ENCODE results near the gene DUSP8. TPM values are rescaled to one million over a fixed set of nuclear protein-coding genes. Genes with fewer than 3 reads are reported as not detected.

The DUSP8 gene
- total and polyA plus RNA-seq, 4 donors = 2.0 to 17.0 (median 6.3) TPM

DNA sequence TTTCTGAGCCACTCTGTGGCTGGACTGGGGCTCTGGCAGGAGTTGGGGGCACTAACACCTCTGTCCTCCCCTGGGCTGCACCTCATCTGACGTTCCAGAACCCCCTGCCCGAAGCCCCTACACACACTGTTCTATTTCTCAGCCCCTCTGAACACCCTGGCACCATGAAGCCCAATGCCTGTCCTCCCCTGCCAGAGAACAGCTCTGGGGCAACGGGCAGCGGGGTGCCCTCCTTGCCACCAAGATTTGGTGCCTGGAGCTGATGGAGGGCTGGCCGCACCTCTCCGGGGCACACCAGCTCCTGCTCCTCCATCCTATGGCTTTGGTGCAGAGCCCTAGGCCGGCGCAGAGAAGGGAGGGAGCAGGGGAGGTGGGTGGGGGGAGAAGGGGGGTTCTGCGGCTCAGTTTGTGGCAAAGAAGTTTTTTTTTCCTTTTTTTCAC is 16.3 kb downstream of the DUSP8 start:
- H3K9me3 ChIP-seq (ENCODE audit: control insufficient read depth in 4 of 4, insufficient read depth in 3 of 4, low read length in 3 of 4) = no peaks in the 10 kb centered on the region
- no peak overlapping the region for H3K27ac ChIP-seq (ENCODE audit: low read depth in 1 of 2, low read length in 1 of 2)
- no peak overlapping the region for H3K4me3 ChIP-seq
- 69 to 83% methylated on average over 9 of the region's 9 CpGs for WGBS, 2 donors
- no peak overlapping the region for H3K9ac ChIP-seq (ENCODE audit: insufficient read depth in 1 of 2, low read length in 2 of 2)
- no peak for DNase-seq
- H3K36me3 ChIP-seq (ENCODE audit: control insufficient read depth in 4 of 4, insufficient read depth in 4 of 4, low read length in 4 of 4) = peaks cover 0 to 17% (median 2%) of the 10 kb centered on the region in 4 donors
- TF ChIP-seq, protein P1, sequence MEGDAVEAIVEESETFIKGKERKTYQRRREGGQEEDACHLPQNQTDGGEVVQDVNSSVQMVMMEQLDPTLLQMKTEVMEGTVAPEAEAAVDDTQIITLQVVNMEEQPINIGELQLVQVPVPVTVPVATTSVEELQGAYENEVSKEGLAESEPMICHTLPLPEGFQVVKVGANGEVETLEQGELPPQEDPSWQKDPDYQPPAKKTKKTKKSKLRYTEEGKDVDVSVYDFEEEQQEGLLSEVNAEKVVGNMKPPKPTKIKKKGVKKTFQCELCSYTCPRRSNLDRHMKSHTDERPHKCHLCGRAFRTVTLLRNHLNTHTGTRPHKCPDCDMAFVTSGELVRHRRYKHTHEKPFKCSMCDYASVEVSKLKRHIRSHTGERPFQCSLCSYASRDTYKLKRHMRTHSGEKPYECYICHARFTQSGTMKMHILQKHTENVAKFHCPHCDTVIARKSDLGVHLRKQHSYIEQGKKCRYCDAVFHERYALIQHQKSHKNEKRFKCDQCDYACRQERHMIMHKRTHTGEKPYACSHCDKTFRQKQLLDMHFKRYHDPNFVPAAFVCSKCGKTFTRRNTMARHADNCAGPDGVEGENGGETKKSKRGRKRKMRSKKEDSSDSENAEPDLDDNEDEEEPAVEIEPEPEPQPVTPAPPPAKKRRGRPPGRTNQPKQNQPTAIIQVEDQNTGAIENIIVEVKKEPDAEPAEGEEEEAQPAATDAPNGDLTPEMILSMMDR (IDR thresholded peaks at IDR 0.05; ENCODE audit: control extremely low read depth, extremely low read depth) = no peak
- ATAC-seq (ENCODE audit: insufficient read depth, low FRiP score) = no peak
- H3K4me1 ChIP-seq (ENCODE audit: control insufficient read depth in 5 of 5, insufficient read depth in 5 of 5, low read length in 5 of 5) = peaks cover 0 to 24% (median 16%) of the 10 kb centered on the region in 5 donors
- H3K27me3 ChIP-seq (ENCODE audit: control insufficient read depth in 3 of 3, insufficient read depth in 3 of 3, low read length in 2 of 3) = peaks cover 5 to 15% (median 10%) of the 10 kb centered on the region in 3 donors

DNA sequence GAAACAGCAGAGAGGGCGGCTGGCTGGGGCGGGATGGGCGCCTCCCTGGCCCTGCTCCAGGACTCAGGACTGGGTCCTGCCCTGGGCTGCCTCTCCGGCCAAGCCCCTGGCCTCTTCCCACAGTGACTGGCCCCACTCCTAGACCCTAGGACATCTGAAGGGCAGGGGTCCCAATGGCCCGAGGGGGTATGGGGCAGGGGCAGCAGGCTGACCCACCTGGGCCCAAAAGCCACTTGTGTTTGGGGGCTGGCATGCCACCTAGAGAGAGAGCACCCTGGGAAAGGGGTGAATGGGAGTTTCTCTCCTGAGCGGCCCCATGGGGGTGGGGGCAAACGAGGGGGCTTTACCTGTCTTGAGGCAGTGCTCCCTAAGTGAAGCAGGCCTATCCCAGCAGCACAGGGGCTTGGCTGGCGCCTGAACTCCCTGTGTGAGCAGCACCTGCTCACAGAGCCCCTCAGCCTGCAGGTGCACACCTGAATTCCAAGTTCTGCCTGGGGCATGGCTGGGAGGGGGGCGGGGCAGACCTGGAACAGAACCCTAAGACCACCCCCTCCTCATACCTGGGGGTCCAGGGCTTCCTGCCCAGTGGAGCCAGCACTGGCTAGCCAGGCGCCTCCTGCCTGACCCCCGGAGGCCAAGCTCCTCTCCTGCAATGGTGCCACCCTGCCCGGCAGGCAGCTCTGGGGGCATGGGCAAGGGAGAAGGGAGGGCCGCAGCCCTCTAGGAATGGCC is 16.9 kb downstream of the DUSP8 start:
- H3K27ac ChIP-seq (ENCODE audit: low read depth in 1 of 2, low read length in 1 of 2) = no peak overlapping the region

DNA sequence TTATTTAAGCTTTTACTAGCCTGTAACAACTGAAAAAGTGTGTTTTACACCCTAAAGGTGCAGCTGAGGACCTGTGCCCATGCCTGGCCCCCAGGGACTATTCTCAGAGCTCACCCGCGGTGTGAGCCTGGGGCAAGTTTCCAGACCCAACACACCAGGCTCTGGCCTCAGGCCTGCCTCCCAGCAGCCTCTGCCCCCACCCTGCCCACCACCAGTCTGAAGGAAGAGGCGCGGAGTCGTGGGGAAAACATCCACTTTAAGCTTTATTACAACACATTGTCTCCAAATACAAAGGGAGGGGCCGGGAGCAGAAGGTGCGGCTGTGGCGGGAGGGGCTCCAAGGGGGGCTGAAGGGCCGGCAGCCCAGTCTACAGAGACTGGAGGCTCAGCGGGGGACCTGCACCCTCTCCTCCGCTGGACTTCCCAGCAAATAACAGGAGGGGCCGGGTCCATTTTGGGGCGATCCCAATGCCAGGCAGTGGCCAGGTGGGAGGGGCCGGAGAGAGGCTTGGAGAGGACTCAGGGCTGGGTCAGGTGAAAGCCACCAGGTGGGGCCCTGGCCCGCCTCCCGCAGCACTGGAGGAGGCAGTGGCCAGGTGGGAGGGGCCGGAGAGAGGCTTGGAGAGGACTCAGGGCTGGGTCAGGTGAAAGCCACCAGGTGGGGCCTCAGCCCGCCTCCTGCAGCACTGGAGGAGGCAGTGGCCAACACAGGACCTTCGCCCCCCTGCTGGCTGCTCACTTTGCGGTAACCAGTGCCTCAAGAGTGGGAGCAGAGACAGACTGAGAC is 18.1 kb downstream of the DUSP8 start:
- Histone ChIP-seq H3K4me3 (no peak overlapping the region), H3K27me3 (ENCODE audit: control insufficient read depth in 3 of 3, insufficient read depth in 3 of 3, low read length in 2 of 3) (peaks cover 5 to 22% (median 14%) of the 10 kb centered on the region in 3 donors), H3K9me3 (ENCODE audit: control insufficient read depth in 4 of 4, insufficient read depth in 3 of 4, low read length in 3 of 4) (no peaks in the 10 kb centered on the region), H3K27ac (ENCODE audit: low read depth in 1 of 2, low read length in 1 of 2) (peak overlapping the region in 1 of 2 donors; percentile 40), H3K36me3 (ENCODE audit: control insufficient read depth in 4 of 4, insufficient read depth in 4 of 4, low read length in 4 of 4) (peaks cover 0 to 14% (median 2%) of the 10 kb centered on the region in 4 donors), H3K9ac (ENCODE audit: insufficient read depth in 1 of 2, low read length in 2 of 2) (no peak overlapping the region), H3K4me1 (ENCODE audit: control insufficient read depth in 5 of 5, insufficient read depth in 5 of 5, low read length in 5 of 5) (peaks cover 0 to 18% (median 8%) of the 10 kb centered on the region in 5 donors)
- DNase-seq (no peak), ATAC-seq (ENCODE audit: insufficient read depth, low FRiP score) (peak; percentile 78)
- 54 to 59% methylated on average over 16 to 20 of the region's 20 CpGs for WGBS, 2 donors
- TF ChIP-seq, protein P1 (IDR thresholded peaks at IDR 0.05; ENCODE audit: control extremely low read depth, extremely low read depth) = no peak

More for the DNA sequence above, 16.9 kb downstream of the DUSP8 start:
- Histone ChIP-seq H3K4me1 (ENCODE audit: control insufficient read depth in 5 of 5, insufficient read depth in 5 of 5, low read length in 5 of 5) (peaks cover 0 to 24% (median 16%) of the 10 kb centered on the region in 5 donors), H3K36me3 (ENCODE audit: control insufficient read depth in 4 of 4, insufficient read depth in 4 of 4, low read length in 4 of 4) (peaks cover 0 to 14% (median 2%) of the 10 kb centered on the region in 4 donors), H3K9me3 (ENCODE audit: control insufficient read depth in 4 of 4, insufficient read depth in 3 of 4, low read length in 3 of 4) (no peaks in the 10 kb centered on the region), H3K4me3 (no peak overlapping the region), H3K27me3 (ENCODE audit: control insufficient read depth in 3 of 3, insufficient read depth in 3 of 3, low read length in 2 of 3) (peaks cover 5 to 15% (median 12%) of the 10 kb centered on the region in 3 donors), H3K9ac (ENCODE audit: insufficient read depth in 1 of 2, low read length in 2 of 2) (no peak overlapping the region)
- TF ChIP-seq, protein P1 (IDR thresholded peaks at IDR 0.05; ENCODE audit: control extremely low read depth, extremely low read depth) = no peak
- 76 to 81% methylated on average over 10 to 13 of the region's 13 CpGs for WGBS, 2 donors
- ATAC-seq (ENCODE audit: insufficient read depth, low FRiP score) (no peak), DNase-seq (no peak)
